Stomach (tissue), 9 donors: ENCODE results near the gene COPS6. TPM values are rescaled to one million over a fixed set of nuclear protein-coding genes. Genes with fewer than 3 reads are reported as not detected.
A peak's percentile ranks its signal among the peaks of the same experiment; 100 is the strongest.

Experiments
- DNase-seq, 2 donors: peaks; one replicate each; pipeline versions ENCODE4 v3.0.0 to v3.0.0-alpha.2; 2013 to 2019
- H3K27ac ChIP-seq, 5 donors: fragments of 200-600 bp in 4 of 5; sonication (generic) in 4 of 5; one replicate each; pipeline ENCODE4 v1.5.1; 2013 to 2019; ENCODE audit warnings: mild to moderate bottlenecking in 1 of 5, moderate library complexity in 1 of 5
- H3K27me3 ChIP-seq, 3 donors: fragments of 200-600 bp; sonication (generic); one replicate each; pipeline ENCODE4 v1.5.1; 2017 to 2019; ENCODE audit warnings: mixed run types in 1 of 3
- H3K36me3 ChIP-seq, 4 donors: fragments of 200-600 bp; sonication (generic); 1 replicate in 3 of 4; 2 replicates in 1 of 4; pipeline ENCODE4 v1.5.1; 2016 to 2019
- H3K4me1 ChIP-seq, 4 donors: fragments of 200-600 bp; sonication (generic); one replicate each; pipeline ENCODE4 v1.5.1; 2016 to 2019
- H3K4me3 ChIP-seq, 4 donors: fragments of 200-600 bp; sonication (generic) in 3 of 4; one replicate each; pipeline ENCODE4 v1.5.1; 2016 to 2019; ENCODE audit warnings: mild to moderate bottlenecking in 1 of 4
- H3K9me3 ChIP-seq, 4 donors: fragments of 200-600 bp; sonication (generic); one replicate each; pipeline ENCODE4 v1.5.1; 2016 to 2019
- EP300 ChIP-seq: sonication (generic); formaldehyde crosslinking; IDR thresholded peaks from one replicate; pipeline ENCODE4 v1.6.1; 2017; ENCODE audit warnings: antibody characterized with exemption
- POLR2A ChIP-seq, 4 donors: fragments of 450-650 bp; IDR thresholded peaks; one replicate each; pipeline ENCODE4 v1.6.1; 2016; ENCODE audit warnings: antibody characterized with exemption in 4 of 4, control low read depth in 2 of 4, mild to moderate bottlenecking in 1 of 4, moderate library complexity in 1 of 4
- POLR2AphosphoS5 ChIP-seq, 3 donors: sonication (generic); formaldehyde crosslinking; IDR thresholded peaks; one replicate each; pipeline ENCODE4 v1.6.1; 2016; ENCODE audit warnings: antibody characterized with exemption in 3 of 3
- WGBS, 5 donors: extraction: QIAGEN DNeasy Blood & Tissue Kit in 3 of 5; methylation state at CpG; one replicate each; pipeline versions ENCODE4 v1.1.5 to v1.1.7; 2013 to 2018; 5-methylcytosine and 5-hydroxymethylcytosine counted together
- intact Hi-C: fragments of 100-400 bp; cut with DNase I; formaldehyde crosslinking; loops from one replicate; pipeline ENCODE4 v1.15.1; 2023; ENCODE audit warnings: low total_unique reads
- polyA plus RNA-seq, 3 donors: library from polyadenylated mRNA; stranded (reverse); fragments of 200-250 nt; gene quantifications; one replicate each; pipeline ENCODE4 v1.2.3, GENCODE V29; 2013
- total RNA-seq, 5 donors: library from RNA; depleted of rRNA; stranded (reverse); fragments of >200 nt; gene quantifications; one replicate each; pipeline versions ENCODE4 v1.1.0 to v1.2.3, GENCODE V29; 2014 to 2016
- TF ChIP-seq, protein P1 (sequence below), 7 experiments: fragments of 450-650 bp in 4 of 7; fragments of 200-600 bp in 3 of 7; sonication (generic) in 3 of 7; IDR thresholded peaks; one replicate each; pipeline ENCODE4 v1.5.1; 2016 to 2019; ENCODE audit warnings: antibody characterized with exemption in 7 of 7, control low read depth in 2 of 7, mild to moderate bottlenecking in 1 of 7
- donor health status: healthy with polysubstance abuse.
- donor health status: Bipolar disorder and iron deficiency.
- donor health status: healthy.

Gene COPS6
- total and polyA plus RNA-seq, 8 donors: 34.2 to 197 (median 93.9) TPM

DNA sequence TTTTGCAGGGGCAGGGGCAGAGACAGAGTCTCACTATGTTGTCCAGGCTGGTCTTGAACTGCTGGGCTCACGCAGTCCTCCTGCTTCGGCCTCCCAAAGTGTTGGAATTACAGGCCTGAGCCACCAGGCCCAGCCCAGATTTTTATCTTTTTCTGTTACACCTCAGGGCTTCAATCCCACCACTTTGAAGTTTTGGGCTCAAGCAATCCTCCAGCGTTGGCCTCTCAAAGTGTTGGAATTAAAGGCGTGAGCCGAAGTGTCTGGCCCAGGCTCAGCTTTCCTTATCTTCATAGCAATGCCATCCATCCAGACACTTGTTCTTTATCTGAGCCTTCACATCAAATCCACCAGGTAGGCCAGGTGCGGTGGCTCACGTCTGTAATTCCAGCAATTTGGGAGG, 26.3 kb downstream of the COPS6 start:
- no peak for DNase-seq
- Histone ChIP-seq H3K4me3 (no peak overlapping the region), H3K36me3 (peaks cover 30 to 54% (median 47%) of the 10 kb centered on the region in 4 donors), H3K9me3 (no peaks in the 10 kb centered on the region), H3K4me1 (peaks cover 10 to 20% (median 15%) of the 10 kb centered on the region in 4 donors), H3K27me3 (no peaks in the 10 kb centered on the region), H3K27ac (no peak overlapping the region)
- WGBS, 5 donors: 82 to 93% (median 90%) methylated on average over 7 of the region's 7 CpGs
- intact Hi-C loops: no loop called here
- TF ChIP-seq EP300 (no peak), POLR2AphosphoS5 (IDR thresholded peaks at IDR 0.05) (no peak), POLR2A (IDR thresholded peaks at IDR 0.05) (no peak)
- TF ChIP-seq, protein P1, sequence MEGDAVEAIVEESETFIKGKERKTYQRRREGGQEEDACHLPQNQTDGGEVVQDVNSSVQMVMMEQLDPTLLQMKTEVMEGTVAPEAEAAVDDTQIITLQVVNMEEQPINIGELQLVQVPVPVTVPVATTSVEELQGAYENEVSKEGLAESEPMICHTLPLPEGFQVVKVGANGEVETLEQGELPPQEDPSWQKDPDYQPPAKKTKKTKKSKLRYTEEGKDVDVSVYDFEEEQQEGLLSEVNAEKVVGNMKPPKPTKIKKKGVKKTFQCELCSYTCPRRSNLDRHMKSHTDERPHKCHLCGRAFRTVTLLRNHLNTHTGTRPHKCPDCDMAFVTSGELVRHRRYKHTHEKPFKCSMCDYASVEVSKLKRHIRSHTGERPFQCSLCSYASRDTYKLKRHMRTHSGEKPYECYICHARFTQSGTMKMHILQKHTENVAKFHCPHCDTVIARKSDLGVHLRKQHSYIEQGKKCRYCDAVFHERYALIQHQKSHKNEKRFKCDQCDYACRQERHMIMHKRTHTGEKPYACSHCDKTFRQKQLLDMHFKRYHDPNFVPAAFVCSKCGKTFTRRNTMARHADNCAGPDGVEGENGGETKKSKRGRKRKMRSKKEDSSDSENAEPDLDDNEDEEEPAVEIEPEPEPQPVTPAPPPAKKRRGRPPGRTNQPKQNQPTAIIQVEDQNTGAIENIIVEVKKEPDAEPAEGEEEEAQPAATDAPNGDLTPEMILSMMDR (IDR thresholded peaks at IDR 0.05): no peak

DNA sequence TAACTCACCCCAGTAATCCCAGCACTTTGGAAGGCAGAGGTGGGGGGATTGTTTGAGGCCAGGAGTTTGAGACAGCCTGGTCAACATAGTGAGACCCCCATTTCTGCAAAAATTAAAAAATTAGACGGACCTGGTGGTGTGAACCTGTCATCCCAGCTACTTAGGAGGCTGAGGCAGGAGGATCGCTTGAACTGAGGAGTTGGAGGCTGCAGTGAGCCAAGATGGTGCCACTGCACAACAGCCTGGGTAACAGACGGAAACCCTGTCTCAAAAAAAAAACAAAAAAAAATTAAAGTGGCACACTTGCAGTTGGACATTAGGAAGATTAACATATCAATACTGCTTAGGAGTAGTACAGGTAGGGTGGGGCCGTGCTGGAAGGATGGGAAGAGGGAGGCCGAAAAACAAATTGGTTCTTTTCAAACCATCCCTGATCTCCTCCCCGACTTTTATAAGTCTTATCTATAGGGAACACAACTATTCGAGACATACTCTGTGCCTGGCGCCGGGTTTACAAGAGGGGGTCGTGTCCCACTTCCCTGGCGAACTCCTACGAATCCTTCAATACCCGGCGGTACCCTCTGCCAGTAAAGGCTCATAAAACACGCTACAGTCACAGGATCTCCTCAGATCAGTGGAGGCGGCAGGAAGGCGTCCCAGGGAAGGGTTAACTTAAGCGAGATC, 29.8 kb downstream of the COPS6 start:
- WGBS, 5 donors: 18 to 21% (median 20%) methylated on average over 18 of the region's 18 CpGs
- H3K4me1 ChIP-seq: peaks cover 24 to 40% (median 28%) of the 10 kb centered on the region in 4 donors
- intact Hi-C loops: no loop called here
- H3K27ac ChIP-seq: peak overlapping the region; percentile 67 to 89 (median 84)
- H3K36me3 ChIP-seq: peaks cover 4 to 19% (median 14%) of the 10 kb centered on the region in 4 donors
- peak overlapping the region; percentile 73 to 95 (median 85) for H3K4me3 ChIP-seq
- no peaks in the 10 kb centered on the region for H3K9me3 ChIP-seq
- TF ChIP-seq, protein P1 (IDR thresholded peaks at IDR 0.05): no peak
- TF ChIP-seq POLR2A (IDR thresholded peaks at IDR 0.05) (no peak), EP300 (no peak), POLR2AphosphoS5 (IDR thresholded peaks at IDR 0.05) (no peak)
- no peak for DNase-seq
- no peaks in the 10 kb centered on the region for H3K27me3 ChIP-seq

DNA sequence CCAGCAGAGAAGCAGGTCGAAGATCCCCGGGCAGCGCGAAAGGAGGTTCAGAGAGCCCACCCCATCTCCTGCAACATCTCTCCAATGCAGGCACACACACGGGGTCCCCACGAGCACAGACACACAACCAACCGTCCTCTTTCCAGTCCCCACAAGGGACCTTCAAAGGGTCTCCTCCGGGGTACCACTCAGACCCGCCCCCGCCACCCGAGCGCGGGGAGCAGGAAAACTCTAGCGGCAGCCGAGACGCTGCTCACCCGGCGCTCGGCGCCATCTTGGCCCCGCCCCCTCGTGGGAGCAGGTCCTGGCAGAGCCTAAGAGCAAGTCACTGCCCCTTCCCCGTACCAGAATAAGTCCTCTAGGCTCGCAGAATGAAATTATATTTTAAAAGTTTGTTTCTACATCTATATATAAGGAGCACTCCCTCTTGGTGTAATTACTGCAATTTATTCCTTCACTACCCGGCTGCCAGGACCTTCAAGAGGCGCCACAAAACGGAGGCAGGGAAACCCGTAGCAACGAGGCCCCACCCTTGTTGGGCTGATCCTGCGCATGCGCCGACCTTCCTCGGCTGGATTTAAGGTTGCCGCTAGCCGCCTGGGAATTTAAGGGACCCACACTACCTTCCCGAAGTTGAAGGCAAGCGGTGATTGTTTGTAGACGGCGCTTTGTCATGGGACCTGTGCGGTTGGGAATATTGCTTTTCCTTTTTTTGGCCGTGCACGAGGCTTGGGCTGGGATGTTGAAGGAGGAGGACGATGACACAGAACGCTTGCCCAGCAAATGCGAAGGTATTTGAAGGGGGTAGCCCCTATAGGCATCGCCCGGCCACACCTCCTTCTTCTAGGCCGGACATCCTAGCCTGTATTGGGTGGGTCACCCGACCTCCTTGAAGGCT, 30.6 kb downstream of the COPS6 start, which contains the start of the genes CNPY4 and TAF6:
Gene CNPY4 (plus strand): TSS at position 563 of the 898 bp plus-strand sequence. CDS start 111 bp downstream, at position 674.
Gene TAF6 (minus strand): TSS at position 287 of the 898 bp plus-strand sequence. CDS start 5,149 bp downstream, outside the sequence.
- no peak for TF ChIP-seq EP300
- no peak for TF ChIP-seq POLR2A (IDR thresholded peaks at IDR 0.05)
- TF ChIP-seq, protein P1 (IDR thresholded peaks at IDR 0.05): peak in 1 of 7 experiments; percentile 29
- peak; percentile 45 to 76 (median 59) for TF ChIP-seq POLR2AphosphoS5 (IDR thresholded peaks at IDR 0.05)
- 0 to 1% (median 0%) methylated on average over 33 to 49 of the region's 49 CpGs for WGBS, 5 donors
- intact Hi-C loops: no loop called here
- peak within 1 kb of the TSS; percentile 67 to 89 (median 84) for H3K27ac ChIP-seq
- peaks cover 0 to 16% (median 8%) of the 10 kb centered on the region in 4 donors for H3K36me3 ChIP-seq
- no peaks in the 10 kb centered on the region for H3K27me3 ChIP-seq
- peaks cover 24 to 41% (median 28%) of the 10 kb centered on the region in 4 donors for H3K4me1 ChIP-seq
- peak within 1 kb of the TSS; percentile 73 to 95 (median 85) for H3K4me3 ChIP-seq
- no peaks in the 10 kb centered on the region for H3K9me3 ChIP-seq
- DNase-seq: peak; percentile 96 to 98
